ENCODE measurements around the gene MYOM1.
"Not testable (repeated sequence)": the region's sequence is repeated elsewhere in the genome, so short reads cannot be mapped to it uniquely, and the experiment has no call there.

MYOM1 gene

DNA sequence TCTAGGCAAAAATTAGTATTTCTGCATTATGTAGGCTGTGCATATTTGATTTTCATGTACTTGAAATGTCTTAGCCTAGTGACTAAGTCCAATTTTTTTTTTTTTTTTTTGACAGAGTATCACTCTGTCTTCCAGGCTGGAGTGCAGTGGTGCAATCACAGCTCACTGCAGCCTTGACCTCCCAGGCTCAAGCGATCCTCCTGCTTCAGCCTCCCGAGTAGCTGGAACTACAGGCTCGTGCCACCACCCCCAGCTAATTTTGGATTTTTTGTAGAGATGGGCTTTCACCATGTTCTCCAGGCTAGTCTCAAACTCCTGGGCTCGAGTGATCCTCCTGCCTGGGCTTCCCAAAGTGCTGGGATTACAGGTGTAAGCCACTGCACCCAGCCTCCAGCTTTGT lies 156.0 kb downstream of the MYOM1 start:
- not testable (repeated sequence) for H3K4me3 ChIP-seq (ENCODE audit: control insufficient read depth in 1 of 7, extremely low read depth in 1 of 7, insufficient read depth in 4 of 7, low read depth in 2 of 7, low read length in 6 of 7); H3K27ac ChIP-seq (ENCODE audit: insufficient read depth in 1 of 2, low read depth in 1 of 2, low read length in 2 of 2, poor library complexity in 1 of 2, severe bottlenecking in 2 of 2); H3K27me3 ChIP-seq (replicated peaks in 2 of 5; ENCODE audit: control insufficient read depth in 4 of 5, insufficient read depth in 5 of 5, low read length in 4 of 5); H3K9me3 ChIP-seq (ENCODE audit: control extremely low read depth in 1 of 5, control insufficient read depth in 4 of 5, insufficient read depth in 2 of 5, low read depth in 1 of 5, low read length in 4 of 5); H3K36me3 ChIP-seq (ENCODE audit: control insufficient read depth in 4 of 4, insufficient read depth in 4 of 4, low read length in 3 of 4); DNase-seq
- ChIA-PET POLR2A (interaction anchor here (2.2 kb wide), 1 partner anchor 69 kb away, joined by 6 read pairs; no protein-coding TSS in a partner anchor), CTCF (interaction anchor here (0.9 to 8.5 kb wide), 24 partner anchors 8 to 182 kb away, joined by 3 to 129 read pairs (median 5); no protein-coding TSS in a partner anchor)
- H3K4me1 ChIP-seq (ENCODE audit: control extremely low read depth in 1 of 4, control insufficient read depth in 4 of 4, insufficient read depth in 4 of 4, low read length in 3 of 4), result peaks cover 13 to 43% (median 37%) of the 10 kb centered on the region in 4 experiments
- WGBS (ENCODE audit: insufficient coverage), result 100% methylated on average over 3 of the region's 4 CpGs

DNA sequence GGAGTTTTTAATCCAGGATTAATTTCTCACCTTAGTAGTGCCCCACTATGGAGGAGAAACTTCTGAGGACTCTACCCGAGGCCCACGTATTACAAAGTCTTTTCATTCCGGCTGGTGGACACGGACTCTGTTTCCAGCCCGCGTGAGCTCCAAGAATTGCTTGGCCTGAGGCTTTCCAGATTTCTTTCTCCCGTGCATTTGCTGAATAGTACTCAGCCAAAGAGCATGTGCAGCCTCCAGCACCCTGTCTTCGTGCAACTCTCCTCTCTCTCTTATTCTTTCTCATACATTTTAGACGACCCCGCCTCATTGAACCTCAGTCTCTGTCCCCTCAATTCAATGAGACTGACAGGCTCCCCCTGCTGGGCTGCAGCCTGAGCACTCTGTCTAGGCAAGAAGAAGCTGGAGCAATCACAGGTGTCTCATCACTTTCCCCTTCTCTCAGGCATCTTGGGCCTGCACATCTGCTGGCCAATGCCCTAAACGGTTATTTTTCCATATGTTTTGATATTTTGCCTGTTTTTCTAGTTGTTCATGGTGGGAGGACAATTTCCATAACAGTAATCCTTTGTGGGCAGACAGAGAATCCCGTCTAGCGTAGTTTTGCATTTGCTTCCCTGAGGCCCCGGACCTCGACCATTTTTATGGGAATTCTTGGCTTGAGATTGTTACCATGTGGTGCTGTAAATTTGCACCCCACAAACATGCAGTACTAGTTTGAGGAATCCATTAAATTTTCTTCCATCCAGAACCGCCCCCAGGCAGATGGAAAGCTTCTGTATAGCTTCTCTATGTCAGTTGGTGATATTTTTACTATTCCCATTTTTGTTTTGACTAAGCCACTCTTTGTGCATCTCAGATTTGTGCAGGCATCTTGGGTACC lies 156.7 kb downstream of the MYOM1 start:
- POLR2A ChIA-PET, result interaction anchor here (0.6 to 2.2 kb wide), 4 partner anchors 62 to 174 kb away, joined by 3 to 7 read pairs (median 4); no protein-coding TSS in a partner anchor
- H3K4me3 ChIP-seq (ENCODE audit: control insufficient read depth in 1 of 7, extremely low read depth in 1 of 7, insufficient read depth in 4 of 7, low read depth in 2 of 7, low read length in 6 of 7), result peak overlapping the region in 2 of 7 experiments; percentile 2 to 43
- peak; percentile 58 to 66 (median 64) for DNase-seq
- no peaks in the 10 kb centered on the region for H3K27me3 ChIP-seq (replicated peaks in 2 of 5; ENCODE audit: control insufficient read depth in 4 of 5, insufficient read depth in 5 of 5, low read length in 4 of 5)
- no peaks in the 10 kb centered on the region for H3K36me3 ChIP-seq (ENCODE audit: control insufficient read depth in 4 of 4, insufficient read depth in 4 of 4, low read length in 3 of 4)
- H3K27ac ChIP-seq (ENCODE audit: insufficient read depth in 1 of 2, low read depth in 1 of 2, low read length in 2 of 2, poor library complexity in 1 of 2, severe bottlenecking in 2 of 2), result no peak overlapping the region
- WGBS (ENCODE audit: insufficient coverage), result 44% methylated on average over 10 of the region's 16 CpGs
- H3K4me1 ChIP-seq (ENCODE audit: control extremely low read depth in 1 of 4, control insufficient read depth in 4 of 4, insufficient read depth in 4 of 4, low read length in 3 of 4), result peaks cover 16 to 49% (median 39%) of the 10 kb centered on the region in 4 experiments
- H3K9me3 ChIP-seq (ENCODE audit: control extremely low read depth in 1 of 5, control insufficient read depth in 4 of 5, insufficient read depth in 2 of 5, low read depth in 1 of 5, low read length in 4 of 5), result no peaks in the 10 kb centered on the region
- CTCF ChIA-PET, result interaction anchor here (0.6 to 8.5 kb wide), 41 partner anchors 8 to 183 kb away, joined by 3 to 129 read pairs (median 4); no protein-coding TSS in a partner anchor

DNA sequence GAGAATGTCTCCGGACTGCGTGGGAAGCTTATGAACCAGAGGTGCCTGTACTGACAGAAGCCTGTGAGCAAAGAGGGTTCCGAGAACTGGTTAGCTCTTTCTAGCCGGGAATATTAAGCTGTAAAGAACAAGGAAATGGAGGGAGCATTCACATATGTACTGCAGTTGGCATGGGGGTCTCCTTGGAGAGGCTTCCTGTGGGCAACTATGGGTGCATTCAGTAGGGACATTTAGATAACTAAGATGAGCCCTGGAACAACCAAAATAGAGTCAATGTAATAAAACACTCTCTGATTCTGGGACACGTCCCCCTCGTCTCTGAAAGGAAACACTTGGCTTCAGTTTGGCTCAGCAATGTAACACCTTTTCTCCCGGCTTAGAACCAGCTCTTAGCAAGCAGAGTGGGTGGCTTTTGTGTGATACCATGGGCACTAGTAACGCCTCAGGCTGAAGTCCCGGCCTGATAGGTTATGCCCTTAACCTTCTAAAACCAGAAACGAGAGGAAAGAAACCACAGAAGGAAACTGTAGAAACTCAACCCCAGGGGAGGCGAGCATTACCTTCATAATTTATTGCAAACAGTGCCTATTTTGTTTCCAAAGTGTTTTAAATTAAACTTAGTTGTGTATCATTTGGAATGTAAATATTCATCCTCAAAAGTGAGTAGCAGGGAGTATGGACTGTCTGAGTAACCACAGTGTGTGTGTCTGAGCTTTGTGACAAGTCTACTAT lies 158.0 kb downstream of the MYOM1 start:
- POLR2A ChIA-PET, result interaction anchor here (0.6 to 2.2 kb wide), 2 partner anchors 67 to 69 kb away, joined by 5 to 6 read pairs; no protein-coding TSS in a partner anchor
- Histone ChIP-seq H3K27me3 (replicated peaks in 2 of 5; ENCODE audit: control insufficient read depth in 4 of 5, insufficient read depth in 5 of 5, low read length in 4 of 5) (no peaks in the 10 kb centered on the region), H3K27ac (ENCODE audit: insufficient read depth in 1 of 2, low read depth in 1 of 2, low read length in 2 of 2, poor library complexity in 1 of 2, severe bottlenecking in 2 of 2) (peak overlapping the region; percentile 19 to 70), H3K4me3 (ENCODE audit: control insufficient read depth in 1 of 7, extremely low read depth in 1 of 7, insufficient read depth in 4 of 7, low read depth in 2 of 7, low read length in 6 of 7) (peak overlapping the region in 3 of 7 experiments; percentile 4 to 46 (median 9)), H3K9me3 (ENCODE audit: control extremely low read depth in 1 of 5, control insufficient read depth in 4 of 5, insufficient read depth in 2 of 5, low read depth in 1 of 5, low read length in 4 of 5) (no peaks in the 10 kb centered on the region), H3K36me3 (ENCODE audit: control insufficient read depth in 4 of 4, insufficient read depth in 4 of 4, low read length in 3 of 4) (no peaks in the 10 kb centered on the region), H3K4me1 (ENCODE audit: control extremely low read depth in 1 of 4, control insufficient read depth in 4 of 4, insufficient read depth in 4 of 4, low read length in 3 of 4) (peaks cover 16 to 47% (median 39%) of the 10 kb centered on the region in 4 experiments)
- CTCF ChIA-PET, result interaction anchor here (0.7 to 8.5 kb wide), 31 partner anchors 9 to 184 kb away, joined by 3 to 129 read pairs (median 5); no protein-coding TSS in a partner anchor
- WGBS (ENCODE audit: insufficient coverage), result 78% methylated on average over 5 of the region's 11 CpGs
- DNase-seq, result peak in 2 of 3 donors; percentile 35 to 54

DNA sequence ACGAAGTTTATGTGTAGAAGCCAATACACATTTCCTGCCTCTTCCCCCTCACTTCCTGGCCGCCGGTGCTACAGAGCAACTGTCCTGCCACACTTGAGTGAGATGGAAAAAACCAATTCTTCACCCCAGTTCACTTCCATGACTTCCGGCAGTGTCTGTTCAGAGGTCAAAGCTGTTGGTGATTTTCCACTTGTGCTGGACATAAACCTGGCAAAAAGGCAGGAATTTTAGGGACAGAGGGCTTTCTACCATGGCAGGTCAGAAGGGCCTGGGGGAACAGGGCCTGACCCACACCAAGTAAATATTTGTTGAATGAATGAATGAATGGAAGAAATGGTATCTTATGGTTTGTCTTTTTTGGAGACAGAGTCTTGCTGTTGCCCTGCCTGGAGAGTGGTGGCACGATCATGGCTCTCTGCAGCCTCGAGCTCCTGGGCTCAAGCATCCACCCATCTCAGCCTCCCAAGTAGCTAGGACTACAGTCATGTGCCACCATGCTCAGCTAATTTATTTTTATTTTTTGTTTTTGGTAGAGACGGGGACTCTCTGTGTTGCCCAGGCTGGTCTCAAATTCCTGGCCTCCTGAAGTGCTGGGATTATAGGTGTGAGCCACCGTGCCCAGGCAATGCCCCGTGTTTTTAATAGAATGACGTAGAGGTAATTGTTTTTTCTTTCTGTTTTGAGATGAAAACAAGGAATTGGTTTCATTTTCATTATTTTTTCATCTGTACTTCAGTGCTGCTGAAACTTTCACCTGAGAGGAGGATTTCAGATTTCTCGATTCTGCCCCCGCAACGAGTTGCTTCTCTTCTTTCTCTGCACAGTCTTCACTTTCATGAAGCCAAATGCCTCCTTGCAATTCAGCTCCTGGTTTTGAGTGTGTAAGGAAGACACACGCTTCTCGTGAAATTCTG lies 158.8 kb downstream of the MYOM1 start:
- H3K27me3 ChIP-seq (replicated peaks in 2 of 5; ENCODE audit: control insufficient read depth in 4 of 5, insufficient read depth in 5 of 5, low read length in 4 of 5), result no peaks in the 10 kb centered on the region
- CTCF ChIA-PET, result interaction anchor here (0.7 to 8.5 kb wide), 9 partner anchors 11 to 128 kb away, joined by 3 to 129 read pairs (median 6); no protein-coding TSS in a partner anchor
- no peaks in the 10 kb centered on the region for H3K9me3 ChIP-seq (ENCODE audit: control extremely low read depth in 1 of 5, control insufficient read depth in 4 of 5, insufficient read depth in 2 of 5, low read depth in 1 of 5, low read length in 4 of 5)
- H3K4me1 ChIP-seq (ENCODE audit: control extremely low read depth in 1 of 4, control insufficient read depth in 4 of 4, insufficient read depth in 4 of 4, low read length in 3 of 4), result peaks cover 16 to 47% (median 39%) of the 10 kb centered on the region in 4 experiments
- no peaks in the 10 kb centered on the region for H3K36me3 ChIP-seq (ENCODE audit: control insufficient read depth in 4 of 4, insufficient read depth in 4 of 4, low read length in 3 of 4)
- POLR2A ChIA-PET, result interaction anchor here (0.6 to 1.0 kb wide), 3 partner anchors 68 to 187 kb away, joined by 3 to 6 read pairs (median 5); partner anchors contain the start of gene MYL12A
- WGBS (ENCODE audit: insufficient coverage), result 76% methylated on average over 8 of the region's 15 CpGs
- H3K27ac ChIP-seq (ENCODE audit: insufficient read depth in 1 of 2, low read depth in 1 of 2, low read length in 2 of 2, poor library complexity in 1 of 2, severe bottlenecking in 2 of 2), result peak overlapping the region in 1 of 2 experiments; percentile 59
- DNase-seq, result peak in 2 of 3 donors; percentile 34 to 46
- peak overlapping the region in 3 of 7 experiments; percentile 9 to 46 (median 20) for H3K4me3 ChIP-seq (ENCODE audit: control insufficient read depth in 1 of 7, extremely low read depth in 1 of 7, insufficient read depth in 4 of 7, low read depth in 2 of 7, low read length in 6 of 7)

GRCh38 chr18:3059272-3059671 lies 160.5 kb downstream of the MYOM1 start:
- ChIA-PET CTCF (interaction anchor here (1.0 to 8.5 kb wide), 5 partner anchors 13 to 186 kb away, joined by 3 to 129 read pairs (median 3); no protein-coding TSS in a partner anchor), POLR2A (no interaction called here)
- Histone ChIP-seq H3K9me3 (ENCODE audit: control extremely low read depth in 1 of 5, control insufficient read depth in 4 of 5, insufficient read depth in 2 of 5, low read depth in 1 of 5, low read length in 4 of 5) (no peaks in the 10 kb centered on the region), H3K4me1 (ENCODE audit: control extremely low read depth in 1 of 4, control insufficient read depth in 4 of 4, insufficient read depth in 4 of 4, low read length in 3 of 4) (peaks cover 16 to 47% (median 39%) of the 10 kb centered on the region in 4 experiments), H3K27me3 (replicated peaks in 2 of 5; ENCODE audit: control insufficient read depth in 4 of 5, insufficient read depth in 5 of 5, low read length in 4 of 5) (no peaks in the 10 kb centered on the region), H3K4me3 (ENCODE audit: control insufficient read depth in 1 of 7, extremely low read depth in 1 of 7, insufficient read depth in 4 of 7, low read depth in 2 of 7, low read length in 6 of 7) (peak overlapping the region in 1 of 7 experiments; percentile 23), H3K36me3 (ENCODE audit: control insufficient read depth in 4 of 4, insufficient read depth in 4 of 4, low read length in 3 of 4) (no peaks in the 10 kb centered on the region), H3K27ac (ENCODE audit: insufficient read depth in 1 of 2, low read depth in 1 of 2, low read length in 2 of 2, poor library complexity in 1 of 2, severe bottlenecking in 2 of 2) (peak overlapping the region in 1 of 2 experiments; percentile 59)
- peak in 2 of 3 donors; percentile 64 to 70 for DNase-seq
- WGBS (ENCODE audit: insufficient coverage), result no CpG with 5 or more reads among the region's 3 CpGs

Data from common myeloid progenitor, CD34-positive (primary cell).